SU-DHL-6 (cell line): ENCODE measurements around the gene PID1.

Experiments used
- H2AFZ ChIP-seq: fragments of 200-600 bp; sonication (generic); 2 replicates; pipeline ENCODE4 v1.6.1; 2014; ENCODE audit warnings: low read depth, mild to moderate bottlenecking, moderate library complexity, mixed read lengths, antibody characterized with exemption, low read length; ENCODE audit not compliant: severe bottlenecking
- H3F3A ChIP-seq: fragments of 200-600 bp; shearing (Covaris generic); 2 replicates; pipeline ENCODE4 v1.6.0; 2016; ENCODE audit warnings: antibody characterized with exemption, mild to moderate bottlenecking; ENCODE audit not compliant: insufficient read depth
- H3K27ac ChIP-seq: fragments of 200-600 bp; sonication (generic); 2 replicates; pipeline ENCODE4 v1.5.1; 2016; ENCODE audit warnings: low read depth, mild to moderate bottlenecking, low read length, moderate library complexity, mixed read lengths
- H3K27me3 ChIP-seq: fragments of 200-600 bp; sonication (generic), shearing (Covaris generic); 2 replicates; pipeline ENCODE4 v1.6.0; 2014; ENCODE audit warnings: mild to moderate bottlenecking, low read length
- H3K36me3 ChIP-seq: fragments of 200-600 bp; sonication (generic); 2 replicates; pipeline ENCODE4 v1.6.1; 2014; ENCODE audit warnings: mild to moderate bottlenecking, low read length, mixed read lengths
- H3K4me2 ChIP-seq: fragments of 300-600, 200-600 bp; shearing (Covaris generic), sonication (generic); 2 replicates; pipeline ENCODE4 v1.6.0; 2014; ENCODE audit warnings: low read length, low read depth, mild to moderate bottlenecking; ENCODE audit not compliant: poor library complexity, severe bottlenecking
- H3K4me3 ChIP-seq: fragments of 200-600 bp; sonication (generic); 2 replicates; pipeline ENCODE4 v1.5.1; 2014; ENCODE audit warnings: antibody characterized with exemption, low read length, mild to moderate bottlenecking, mixed read lengths; ENCODE audit not compliant: insufficient read depth, poor library complexity, severe bottlenecking
- H3K79me2 ChIP-seq: fragments of 200-600 bp; sonication (generic); 2 replicates; pipeline ENCODE4 v1.6.1; 2014; ENCODE audit warnings: mild to moderate bottlenecking, low read length, moderate library complexity; ENCODE audit not compliant: insufficient read depth
- H3K9ac ChIP-seq: fragments of 200-600 bp; sonication (generic); 2 replicates; pipeline ENCODE4 v1.7.0; 2014; ENCODE audit warnings: mild to moderate bottlenecking, low read length
- H3K9me2 ChIP-seq: fragments of 200-600 bp; sonication (generic); replicated peaks from 2 replicates; pipeline ENCODE4 v1.6.1; 2014; ENCODE audit warnings: low read length; ENCODE audit not compliant: insufficient read depth
- H3K9me3 ChIP-seq: fragments of 200-600 bp; sonication (generic); 2 replicates; pipeline ENCODE4 v1.6.1; 2014; ENCODE audit warnings: low read length, mixed read lengths; ENCODE audit not compliant: insufficient read depth
- H4K20me1 ChIP-seq: fragments of 200-600 bp; sonication (generic); 2 replicates; pipeline ENCODE4 v1.6.1; 2014; ENCODE audit warnings: low read depth, mild to moderate bottlenecking, antibody characterized with exemption, low read length, moderate library complexity, mixed read lengths
- CTCF ChIP-seq: fragments of 200-600 bp; sonication (generic); IDR thresholded peaks from one replicate; pipeline ENCODE4 v1.5.1; 2017; ENCODE audit warnings: antibody characterized with exemption, mild to moderate bottlenecking, low read length, moderate library complexity; ENCODE audit not compliant: insufficient read depth, poor library complexity, severe bottlenecking
- EZH2phosphoT487 ChIP-seq: fragments of 200-600 bp; sonication (generic), shearing (Covaris generic); conservative IDR thresholded peaks from 2 replicates; pipeline ENCODE4 v1.6.1; 2018; ENCODE audit warnings: mild to moderate bottlenecking, antibody characterized with exemption, low read length, moderate library complexity, mixed read lengths

PID1 gene

GRCh38 chr2:229206548-229206947, 64.5 kb downstream of the PID1 start:
- H4K20me1 ChIP-seq: no peaks in the 10 kb centered on the region
- no peak overlapping the region for H2AFZ ChIP-seq
- no peak overlapping the region for H3K4me3 ChIP-seq
- TF ChIP-seq EZH2phosphoT487 (no peak), CTCF (no peak)
- H3K4me2 ChIP-seq: no peak overlapping the region
- H3K9me3 ChIP-seq: no peaks in the 10 kb centered on the region
- no peaks in the 10 kb centered on the region for H3F3A ChIP-seq
- no peak overlapping the region for H3K27ac ChIP-seq
- H3K36me3 ChIP-seq: no peaks in the 10 kb centered on the region
- no peak overlapping the region for H3K9ac ChIP-seq
- no peaks in the 10 kb centered on the region for H3K27me3 ChIP-seq
- no peaks in the 10 kb centered on the region for H3K9me2 ChIP-seq
- H3K79me2 ChIP-seq: no peaks in the 10 kb centered on the region

- H3K27ac ChIP-seq: no peak overlapping the region
- no peaks in the 10 kb centered on the region for H4K20me1 ChIP-seq
Observed at GRCh38 chr2:229205704-229206103, 65.4 kb downstream of the PID1 start.

GRCh38 chr2:229202646-229203045, 68.4 kb downstream of the PID1 start:
- Histone ChIP-seq H3K4me2 (no peak overlapping the region), H3F3A (no peaks in the 10 kb centered on the region), H4K20me1 (no peaks in the 10 kb centered on the region), H3K36me3 (no peaks in the 10 kb centered on the region), H3K9ac (no peak overlapping the region), H3K27ac (no peak overlapping the region), H3K27me3 (no peaks in the 10 kb centered on the region), H3K79me2 (no peaks in the 10 kb centered on the region), H3K4me3 (no peak overlapping the region), H3K9me2 (no peaks in the 10 kb centered on the region), H2AFZ (no peak overlapping the region), H3K9me3 (no peaks in the 10 kb centered on the region)
- TF ChIP-seq CTCF (no peak), EZH2phosphoT487 (no peak)

More at GRCh38 chr2:229205704-229206103, 65.4 kb downstream of the PID1 start:
- H3K9ac ChIP-seq: no peak overlapping the region
- H2AFZ ChIP-seq: no peak overlapping the region
- TF ChIP-seq EZH2phosphoT487 (no peak), CTCF (no peak)
- no peaks in the 10 kb centered on the region for H3K36me3 ChIP-seq
- no peak overlapping the region for H3K4me2 ChIP-seq
- no peaks in the 10 kb centered on the region for H3K27me3 ChIP-seq
- no peaks in the 10 kb centered on the region for H3F3A ChIP-seq
- no peaks in the 10 kb centered on the region for H3K9me3 ChIP-seq
- H3K9me2 ChIP-seq: no peaks in the 10 kb centered on the region
- no peaks in the 10 kb centered on the region for H3K79me2 ChIP-seq
- no peak overlapping the region for H3K4me3 ChIP-seq
